ENCODE measurements around the gene LYZL2.
"Not testable (repeated sequence)": the region's sequence is repeated elsewhere in the genome, so short reads cannot be mapped to it uniquely, and the experiment has no call there.

- TF ChIP-seq SNAI2 (CRISPR knock-in tag; IDR thresholded peaks at IDR 0.05); CSDC2 (CRISPR knock-in tag; IDR thresholded peaks at IDR 0.05); RARB (CRISPR knock-in tag; IDR thresholded peaks at IDR 0.05); PPARA (CRISPR knock-in tag; IDR thresholded peaks at IDR 0.05; ENCODE audit: borderline replicate concordance): not testable (repeated sequence)
Measured at GRCh38 chr10:30626837-30627236, 2.7 kb downstream of the LYZL2 start.
